Panc1 (cell line): ENCODE data around the gene XXYLT1.

Experiments
- CTCF ChIP-seq: fragments of 450-650 bp; IDR thresholded peaks from 2 replicates; pipeline ENCODE4 v1.5.1; 2017; ENCODE audit warnings: mild to moderate bottlenecking
- REST ChIP-seq, 2 experiments: IDR thresholded peaks; 2 replicates each; pipeline ENCODE4 v1.6.1; 2011 to 2012; ENCODE audit warnings: low read depth in 2 of 2, control low read depth in 1 of 2, low read length in 1 of 2, mild to moderate bottlenecking in 1 of 2, moderate library complexity in 1 of 2; ENCODE audit not compliant: insufficient read depth in 1 of 2

GRCh38 chr3:195113048-195113447 lies 157.9 kb downstream of the XXYLT1 start:
- TF ChIP-seq CTCF (no peak), REST (IDR thresholded peaks at IDR 0.05; ENCODE audit: insufficient read depth in 1 of 2, low read depth in 2 of 2, low read length in 1 of 2) (no peak)
